OCI-LY7 (cell line): ENCODE results near the gene PSMB9.

Experiments
- EZH2phosphoT487 ChIP-seq: fragments of 200-600 bp; sonication (generic); IDR thresholded peaks from 2 replicates; pipeline ENCODE4 v1.6.1; 2018; ENCODE audit warnings: low read depth, borderline replicate concordance, mild to moderate bottlenecking, mixed run types, antibody characterized with exemption, low read length, moderate library complexity, mixed read lengths
- TF ChIP-seq, protein P1 (sequence below): fragments of 200-600 bp; sonication (generic); conservative IDR thresholded peaks from 2 replicates; pipeline ENCODE4 v1.5.1; 2014; ENCODE audit warnings: mild to moderate bottlenecking, antibody characterized with exemption, low read length, moderate library complexity, mixed read lengths

DNA sequence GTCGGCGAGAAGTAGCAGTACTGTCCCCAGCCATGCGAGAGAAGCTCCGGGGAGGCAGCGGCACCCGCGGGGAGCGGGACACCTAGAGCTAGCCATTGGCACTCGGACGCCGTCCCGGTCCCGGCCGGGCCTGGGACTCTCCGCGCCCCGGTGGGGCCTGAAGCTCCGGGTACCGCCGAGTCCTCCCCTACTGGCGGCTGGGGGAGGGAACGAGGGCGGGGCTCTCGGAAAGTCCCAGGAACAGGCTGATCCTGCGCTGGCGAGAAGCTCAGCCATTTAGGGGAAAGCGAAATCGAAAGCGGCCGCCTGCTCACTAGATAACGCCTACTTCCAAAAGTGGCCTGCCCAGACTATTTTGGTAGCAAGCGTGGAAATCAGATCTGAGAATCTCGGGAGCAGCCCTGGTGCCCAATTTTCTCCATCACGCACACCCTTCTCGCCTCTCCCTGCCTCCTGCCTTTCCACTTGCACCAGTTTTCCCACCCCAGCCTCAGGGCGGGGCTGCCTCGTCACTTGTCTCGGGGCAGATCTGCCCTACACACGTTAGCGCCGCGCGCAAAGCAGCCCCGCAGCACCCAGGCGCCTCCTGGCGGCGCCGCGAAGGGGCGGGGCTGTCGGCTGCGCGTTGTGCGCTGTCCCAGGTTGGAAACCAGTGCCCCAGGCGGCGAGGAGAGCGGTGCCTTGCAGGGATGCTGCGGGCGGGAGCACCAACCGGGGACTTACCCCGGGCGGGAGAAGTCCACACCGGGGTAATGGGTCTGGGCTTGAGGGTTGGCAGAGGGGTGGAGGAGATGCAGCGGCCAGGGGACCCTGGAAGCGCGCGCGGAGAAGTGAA, at the start of gene PSMB9, which contains the start of gene TAP1:
- TF ChIP-seq, protein P1, sequence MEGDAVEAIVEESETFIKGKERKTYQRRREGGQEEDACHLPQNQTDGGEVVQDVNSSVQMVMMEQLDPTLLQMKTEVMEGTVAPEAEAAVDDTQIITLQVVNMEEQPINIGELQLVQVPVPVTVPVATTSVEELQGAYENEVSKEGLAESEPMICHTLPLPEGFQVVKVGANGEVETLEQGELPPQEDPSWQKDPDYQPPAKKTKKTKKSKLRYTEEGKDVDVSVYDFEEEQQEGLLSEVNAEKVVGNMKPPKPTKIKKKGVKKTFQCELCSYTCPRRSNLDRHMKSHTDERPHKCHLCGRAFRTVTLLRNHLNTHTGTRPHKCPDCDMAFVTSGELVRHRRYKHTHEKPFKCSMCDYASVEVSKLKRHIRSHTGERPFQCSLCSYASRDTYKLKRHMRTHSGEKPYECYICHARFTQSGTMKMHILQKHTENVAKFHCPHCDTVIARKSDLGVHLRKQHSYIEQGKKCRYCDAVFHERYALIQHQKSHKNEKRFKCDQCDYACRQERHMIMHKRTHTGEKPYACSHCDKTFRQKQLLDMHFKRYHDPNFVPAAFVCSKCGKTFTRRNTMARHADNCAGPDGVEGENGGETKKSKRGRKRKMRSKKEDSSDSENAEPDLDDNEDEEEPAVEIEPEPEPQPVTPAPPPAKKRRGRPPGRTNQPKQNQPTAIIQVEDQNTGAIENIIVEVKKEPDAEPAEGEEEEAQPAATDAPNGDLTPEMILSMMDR = peak; percentile 81
- TF ChIP-seq EZH2phosphoT487 = no peak
